Globus pallidus (tissue), 1 donor: Measurements from ENCODE around the gene CSF3.

Experiments used
- DNase-seq: peaks from one replicate; pipeline ENCODE4 v3.0.0-alpha.2; 2015; ENCODE audit warnings: low spot score

Gene CSF3

GRCh38 chr17:40024901-40025300, 9.7 kb downstream of the CSF3 start:
- DNase-seq: no peak

- no peak for DNase-seq
Observed at GRCh38 chr17:40025559-40025958, 10.3 kb downstream of the CSF3 start.

DNA sequence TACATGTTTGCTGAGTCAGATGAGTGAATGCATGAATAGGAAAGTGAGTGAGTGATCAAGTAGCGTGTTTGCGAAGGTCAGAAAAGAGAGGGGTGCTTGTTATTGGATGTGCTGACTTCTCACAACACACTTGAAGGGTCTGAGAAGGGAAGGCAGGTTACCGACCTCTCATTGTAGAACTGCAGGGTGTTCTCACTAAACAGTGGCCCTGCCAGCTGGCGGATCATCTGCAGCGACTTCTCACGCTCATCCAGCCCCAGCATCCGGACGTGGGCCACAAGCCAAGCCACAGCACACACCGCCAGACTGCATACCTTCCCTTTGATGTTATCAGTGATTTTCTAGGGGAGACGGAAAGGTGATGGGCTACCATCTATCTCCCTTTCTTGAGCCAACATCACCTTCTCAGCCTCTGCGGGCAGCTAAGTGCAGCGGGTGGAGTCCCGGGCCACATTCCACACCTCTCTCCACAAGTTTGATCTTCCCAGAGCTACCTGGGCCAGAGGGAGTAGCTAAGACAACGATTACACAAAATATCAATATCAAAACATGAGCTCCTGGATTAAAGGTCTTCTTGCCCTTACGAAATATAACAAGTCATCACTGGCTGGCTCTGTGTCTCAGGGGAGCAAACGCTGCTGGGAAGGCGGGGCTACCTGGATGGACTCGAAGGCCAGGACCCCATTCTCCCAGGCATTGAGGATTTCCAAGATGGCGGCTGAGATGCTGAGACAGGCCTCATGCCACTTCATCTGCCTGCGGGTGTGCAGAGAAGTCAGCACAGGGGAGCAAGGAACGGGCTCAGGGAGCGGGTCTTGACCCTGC, 11.0 kb downstream of the CSF3 start:
- no peak for DNase-seq

DNA sequence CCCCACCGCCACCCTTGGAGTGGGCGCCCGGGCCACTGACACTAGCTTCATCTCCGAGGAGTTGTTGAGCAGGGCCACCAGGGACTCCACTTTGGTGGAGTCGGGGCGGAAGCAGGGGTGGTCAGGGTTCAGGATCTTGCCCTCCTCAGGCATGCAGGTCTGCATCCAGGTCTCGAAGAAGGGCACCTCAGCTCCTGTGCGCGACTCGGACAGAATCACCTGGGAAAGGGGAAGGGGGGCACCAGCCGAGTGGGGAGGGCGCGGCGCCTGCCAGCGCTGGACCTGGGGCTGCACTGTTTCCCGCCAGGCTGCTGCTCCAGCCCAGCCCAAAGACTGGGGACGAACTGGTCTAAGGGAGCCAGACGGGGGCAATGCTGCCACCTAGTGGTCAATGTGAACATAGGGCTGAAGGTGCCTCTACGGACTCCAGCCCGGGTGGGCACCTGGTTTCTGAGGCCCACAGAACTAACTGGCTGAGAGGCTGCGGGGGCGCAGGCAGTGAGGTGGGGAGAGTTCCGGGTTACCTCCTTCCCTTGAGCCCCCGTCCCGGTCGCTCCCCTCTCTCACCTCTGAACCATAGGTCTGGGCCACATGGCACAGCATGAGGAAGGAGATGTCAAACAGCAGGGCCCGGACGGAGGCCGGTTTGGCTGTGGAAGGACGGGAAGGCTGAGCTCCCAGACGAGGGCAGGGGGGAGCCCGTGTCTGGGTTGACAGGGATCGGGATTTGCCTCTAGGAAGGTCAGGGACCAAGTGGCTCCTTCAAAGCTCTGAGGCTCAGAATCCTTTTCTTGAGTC, 11.8 kb downstream of the CSF3 start:
- DNase-seq: peak; percentile 58

DNA sequence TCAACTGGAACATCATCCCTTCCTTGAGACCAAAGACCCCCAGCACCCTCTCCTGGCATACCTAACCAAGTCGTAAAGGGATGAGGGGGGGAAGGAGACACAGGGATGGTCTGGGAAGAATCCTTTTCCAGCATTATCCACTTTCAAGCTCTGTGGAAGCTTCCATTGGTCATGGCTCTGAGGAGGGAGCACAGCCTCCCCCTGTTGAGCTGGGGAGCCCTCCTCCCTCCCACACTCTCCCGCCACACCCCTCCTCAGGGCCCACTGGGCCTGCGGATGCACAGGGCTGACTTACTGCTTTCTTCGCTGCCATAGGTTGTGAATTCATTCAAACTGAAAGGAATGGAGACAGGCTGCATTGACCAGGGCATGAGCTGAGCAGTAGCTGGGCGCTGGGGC, 12.4 kb downstream of the CSF3 start:
- DNase-seq: no peak

DNA sequence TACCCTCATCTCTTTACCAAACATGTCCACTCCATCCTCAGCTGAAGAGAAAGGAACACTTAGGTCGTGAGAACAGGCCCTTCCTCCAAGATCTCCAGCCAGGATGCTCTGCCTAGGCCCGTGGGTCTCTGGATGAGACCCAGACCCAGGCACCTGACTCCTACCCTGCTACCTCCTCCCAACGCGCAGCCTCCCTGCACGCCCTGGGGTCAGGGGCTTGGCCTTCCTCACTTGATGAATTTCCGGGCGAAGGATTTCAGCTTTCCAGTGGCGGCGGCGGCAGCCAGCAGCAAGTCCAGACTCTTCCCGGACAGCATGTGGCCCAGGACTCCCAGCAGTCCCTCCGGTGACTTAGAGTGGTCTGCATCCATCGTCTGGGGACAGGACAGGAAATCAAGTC, 13.4 kb downstream of the CSF3 start:
- no peak for DNase-seq

- DNase-seq: no peak
Observed at GRCh38 chr17:40031706-40032105, 16.5 kb downstream of the CSF3 start.

GRCh38 chr17:40032322-40033320, 17.4 kb downstream of the CSF3 start:
- DNase-seq: no peak

GRCh38 chr17:40033339-40033738, 18.1 kb downstream of the CSF3 start:
- no peak for DNase-seq

DNA sequence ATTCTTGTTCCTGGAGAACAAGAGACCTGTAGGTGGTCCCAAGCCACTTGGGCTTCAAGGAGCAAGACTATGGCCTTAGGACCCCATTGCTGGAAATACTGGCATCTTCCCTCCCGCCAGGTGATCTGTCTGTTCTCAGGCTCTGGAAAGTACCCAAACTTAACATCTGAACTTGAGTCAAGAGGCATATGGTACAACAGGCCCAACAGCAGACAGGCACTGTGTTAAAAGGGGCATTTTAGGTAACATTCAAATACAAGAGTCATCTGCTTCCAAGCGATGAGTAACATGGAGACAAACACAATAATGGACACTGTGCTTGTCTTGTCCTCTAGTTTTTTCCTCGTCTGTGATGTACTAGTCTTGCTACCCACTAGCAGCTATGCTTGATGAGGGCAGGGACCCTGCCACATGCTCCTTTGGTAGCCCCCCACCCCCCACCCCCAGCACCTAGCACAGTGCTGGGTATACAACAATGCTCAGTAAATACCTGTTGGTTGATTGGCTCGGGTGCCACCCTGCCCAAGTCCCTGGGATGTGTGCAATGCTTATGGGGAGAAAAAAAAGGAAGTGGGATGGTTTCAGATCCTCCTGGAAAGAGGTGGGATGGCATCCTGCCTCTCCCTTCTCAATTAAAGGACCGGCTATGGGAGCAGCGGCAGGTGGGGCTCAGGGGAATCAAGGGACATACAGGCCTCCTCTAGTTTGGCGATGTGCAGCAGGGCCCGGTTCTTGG, 19.4 kb downstream of the CSF3 start:
- DNase-seq: no peak

GRCh38 chr17:40035162-40035559, 19.9 kb downstream of the CSF3 start:
- DNase-seq: no peak

DNA sequence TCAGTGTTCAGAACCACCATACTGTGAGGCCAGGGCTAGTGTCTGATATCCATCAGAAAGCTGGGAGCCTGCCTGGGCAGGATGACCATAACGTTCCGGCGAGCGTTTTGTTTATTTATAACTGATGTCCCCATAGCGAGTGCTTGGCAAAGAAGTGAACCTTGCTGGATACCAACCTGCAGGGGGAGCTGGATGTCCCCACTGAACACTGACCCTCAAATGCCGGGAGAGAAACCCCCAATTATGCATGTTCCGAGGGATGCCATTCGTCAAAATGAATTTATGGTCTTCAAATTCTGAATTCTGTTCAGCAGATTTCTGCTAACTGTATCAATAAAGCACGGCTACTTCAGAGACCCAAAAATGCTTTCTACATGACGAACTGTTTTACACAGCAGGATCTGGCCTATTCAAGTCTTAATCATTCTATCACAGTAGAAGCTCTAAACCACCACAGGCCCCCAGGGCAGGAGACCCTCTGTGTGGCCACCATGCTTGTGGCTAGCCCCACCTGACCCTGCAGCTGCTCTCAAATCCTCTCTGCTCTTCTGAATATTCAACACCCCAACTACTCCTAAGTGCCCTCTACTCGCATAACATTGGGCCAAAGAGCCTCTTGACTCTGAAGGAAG, 23.8 kb downstream of the CSF3 start:
- DNase-seq: peak; percentile 32

- DNase-seq: no peak
Observed at GRCh38 chr17:40041196-40041595, 26.0 kb downstream of the CSF3 start.

DNA sequence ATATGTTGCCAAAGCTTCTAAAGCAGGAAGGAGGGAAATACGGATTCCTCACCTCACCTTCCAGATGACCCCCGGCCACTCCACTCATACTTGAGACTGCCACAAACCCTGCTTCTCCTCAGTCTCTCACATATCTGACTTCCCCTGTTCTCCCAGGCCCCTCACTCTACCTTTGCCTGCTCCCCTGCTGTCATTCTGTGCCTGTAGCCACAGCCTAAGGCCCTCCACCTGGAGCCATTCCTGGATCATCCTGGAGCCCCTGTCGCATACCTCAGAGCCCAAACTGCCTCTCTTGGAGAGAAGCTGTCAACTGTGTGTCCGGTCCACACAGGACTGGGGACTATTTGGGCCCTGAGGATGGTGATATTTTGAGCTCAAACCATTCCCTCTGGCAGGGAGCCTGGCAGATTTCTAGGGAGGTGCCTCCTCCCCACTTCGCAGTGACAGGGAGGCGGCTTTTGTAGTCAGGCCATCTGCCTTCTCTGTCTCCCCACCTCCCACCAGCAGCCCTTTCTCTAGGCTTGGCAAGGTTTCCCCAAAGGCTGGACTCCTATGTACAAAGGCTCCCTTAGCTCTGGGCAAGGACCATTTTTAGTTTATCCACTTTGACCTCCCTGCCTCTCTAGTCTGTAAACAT, 41.3 kb downstream of the CSF3 start:
- no peak for DNase-seq

GRCh38 chr17:40058186-40058784, 43.0 kb downstream of the CSF3 start:
- no peak for DNase-seq

DNA sequence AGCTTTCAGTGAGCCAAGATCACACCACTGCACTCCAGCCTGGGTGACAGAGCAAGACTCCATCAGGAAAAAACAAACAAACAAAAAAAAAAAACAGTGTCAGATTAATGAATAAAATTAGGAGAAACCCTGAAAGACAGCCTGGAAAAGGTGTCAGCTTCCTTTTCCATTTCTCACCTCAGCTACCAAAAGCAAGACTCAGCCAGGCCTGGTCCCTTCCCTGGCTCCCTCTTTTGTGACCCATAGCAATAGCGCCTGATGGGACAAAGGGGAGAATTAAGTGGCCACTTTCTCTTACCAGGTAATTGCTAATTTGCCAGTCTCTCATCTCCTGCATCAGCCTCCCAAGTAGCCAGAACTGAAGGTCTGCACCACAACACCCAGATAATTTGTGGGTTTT, 43.6 kb downstream of the CSF3 start:
- DNase-seq: no peak

GRCh38 chr17:40059729-40060475, 44.7 kb downstream of the CSF3 start:
- DNase-seq: no peak

DNA sequence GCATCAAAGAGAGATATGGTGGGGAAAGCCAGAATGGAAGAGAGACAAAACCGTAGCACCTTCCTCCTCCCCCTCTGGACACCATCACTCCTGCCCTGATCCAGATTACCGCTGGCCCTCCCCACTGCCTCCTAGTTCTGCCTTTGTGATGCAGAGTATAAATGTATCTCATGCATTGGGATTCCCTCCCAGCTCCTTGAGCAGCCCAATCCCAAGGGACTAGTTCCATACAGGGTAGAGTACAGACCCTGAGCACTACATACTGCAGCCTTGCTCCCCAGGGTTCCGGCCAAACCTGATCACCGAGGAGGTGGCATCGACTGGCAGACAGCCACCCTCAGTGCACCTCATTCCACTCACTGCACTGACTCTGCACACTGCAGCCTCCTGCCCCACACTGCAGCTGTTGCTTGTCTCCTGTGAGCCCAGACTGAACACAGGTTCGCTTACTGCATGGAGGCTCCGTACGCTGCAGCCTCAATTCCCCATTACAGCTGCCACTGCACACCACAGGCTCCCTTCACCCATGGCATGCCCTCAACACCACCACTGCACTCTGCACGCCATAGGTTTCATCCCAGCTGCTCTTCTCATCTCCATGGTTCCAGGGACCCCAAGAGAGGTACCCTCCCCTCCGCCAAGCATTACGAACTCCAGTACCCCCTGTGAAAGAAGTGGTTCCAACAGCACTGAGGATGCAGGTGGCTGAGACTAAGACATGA, 45.8 kb downstream of the CSF3 start:
- DNase-seq: no peak

DNA sequence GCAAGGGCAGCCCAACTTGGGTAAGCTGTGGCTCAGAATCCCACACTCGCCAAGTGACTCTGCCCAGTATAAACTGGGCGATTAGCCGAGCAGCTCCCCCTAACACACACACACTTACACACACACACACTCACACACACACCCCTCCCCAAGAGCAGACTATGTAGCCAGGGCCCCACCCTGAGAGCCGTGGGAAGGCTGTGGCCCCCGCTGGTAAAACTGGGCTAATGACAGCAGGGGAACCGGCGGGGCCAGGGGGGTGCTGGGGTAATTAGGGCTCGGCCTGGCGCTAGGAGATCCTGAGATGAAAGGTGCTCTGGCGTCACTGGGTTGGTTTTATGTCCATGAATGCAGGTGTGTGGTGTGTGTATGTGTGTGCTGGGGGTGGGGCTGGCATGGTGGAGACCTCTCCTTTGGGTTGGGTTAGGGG, 46.4 kb downstream of the CSF3 start:
- DNase-seq: no peak
